GF-D8 (cell line): Measurements from ENCODE around the gene GABBR1.

Experiments used
- DNase-seq: peaks from one replicate; lab custom pipeline; 2025; lab: John Stamatoyannopoulos, UW

The GABBR1 gene

GRCh38 chr6:29527126-29527525, 105.9 kb downstream of the GABBR1 start:
- DNase-seq: no peak

GRCh38 chr6:29525311-29525639, 107.7 kb downstream of the GABBR1 start:
- DNase-seq: no peak

GRCh38 chr6:29524444-29525310, 108.3 kb downstream of the GABBR1 start:
- DNase-seq: no peak

- DNase-seq: no peak
These were observed 108.9 kb downstream of the GABBR1 start for GRCh38 chr6:29524044-29524443.

GRCh38 chr6:29522227-29522626, 110.8 kb downstream of the GABBR1 start:
- DNase-seq: no peak

- DNase-seq: no peak
These were observed 111.8 kb downstream of the GABBR1 start for GRCh38 chr6:29521006-29521680.

GRCh38 chr6:29520232-29520631, 112.8 kb downstream of the GABBR1 start:
- no peak for DNase-seq

GRCh38 chr6:29519291-29520010, 113.5 kb downstream of the GABBR1 start:
- DNase-seq: no peak

- DNase-seq: no peak
These were observed 115.1 kb downstream of the GABBR1 start for GRCh38 chr6:29517728-29518440.

- no peak for DNase-seq
These were observed 115.7 kb downstream of the GABBR1 start for GRCh38 chr6:29517245-29517644.

GRCh38 chr6:29516108-29516507, 116.9 kb downstream of the GABBR1 start:
- no peak for DNase-seq

GRCh38 chr6:29510746-29511300, 122.2 kb downstream of the GABBR1 start:
- no peak for DNase-seq

- no peak for DNase-seq
These were observed 122.8 kb downstream of the GABBR1 start for GRCh38 chr6:29510202-29510601.
